AG09309 (cell line): ENCODE results near the gene DST.

ENCODE experiments used
- DNase-seq: peaks from one replicate; pipeline ENCODE4 v3.0.0-alpha.2; 2010; ENCODE audit warnings: low read depth
- H3K4me3 ChIP-seq: 2 replicates; pipeline ENCODE4 v1.5.1; 2011; ENCODE audit warnings: mild to moderate bottlenecking, low read depth, low read length, moderate library complexity; ENCODE audit not compliant: control insufficient read depth
- CTCF ChIP-seq: IDR thresholded peaks from 2 replicates; pipeline ENCODE4 v1.5.1; 2011; ENCODE audit warnings: mild to moderate bottlenecking, low read depth, low read length, inconsistent platforms; ENCODE audit not compliant: insufficient read depth, control insufficient read depth; ENCODE audit errors: missing control alignments

The DST gene

GRCh38 chr6:56522495-56523270, 120.0 kb downstream of the DST start:
- TF ChIP-seq CTCF, result no peak
- no peak overlapping the region for H3K4me3 ChIP-seq
- DNase-seq, result no peak

- DNase-seq, result no peak
- no peak overlapping the region for H3K4me3 ChIP-seq
Observed at GRCh38 chr6:56521976-56522375, 120.7 kb downstream of the DST start.

GRCh38 chr6:56521454-56521853, 121.2 kb downstream of the DST start:
- H3K4me3 ChIP-seq, result no peak overlapping the region
- no peak for DNase-seq
- no peak for TF ChIP-seq CTCF

More at GRCh38 chr6:56521976-56522375, 120.7 kb downstream of the DST start:
- no peak for TF ChIP-seq CTCF

- no peak for DNase-seq
- no peak for TF ChIP-seq CTCF
- H3K4me3 ChIP-seq, result no peak overlapping the region
Observed at GRCh38 chr6:56520218-56520617, 122.5 kb downstream of the DST start.

GRCh38 chr6:56518995-56519767, 123.5 kb downstream of the DST start:
- DNase-seq, result no peak
- no peak for TF ChIP-seq CTCF
- no peak overlapping the region for H3K4me3 ChIP-seq

GRCh38 chr6:56517155-56517745, 125.4 kb downstream of the DST start:
- no peak for TF ChIP-seq CTCF
- DNase-seq, result no peak
- no peak overlapping the region for H3K4me3 ChIP-seq
